NCI-H187 treated with DMSO at 0.1 percent for 48 hours (cell line): ENCODE measurements around the gene NEK4.
"Not testable (repeated sequence)": the region's sequence is repeated elsewhere in the genome, so short reads cannot be mapped to it uniquely, and the experiment has no call there.

Source experiments
- DNase-seq: peaks from one replicate; lab custom pipeline; 2025; lab: John Stamatoyannopoulos, UW

NEK4 gene

GRCh38 chr3:52777959-52778805 lies 7.4 kb upstream of the NEK4 start:
- DNase-seq = no peak

- DNase-seq = no peak
These were observed 6.6 kb upstream of the NEK4 start, which contains the start of gene ITIH1 for GRCh38 chr3:52777127-52777958. TSS of gene ITIH1 (plus strand) at chr3:52777599. CDS start at chr3:52777616, 17 bp downstream.

GRCh38 chr3:52776486-52776885 lies 5.7 kb upstream of the NEK4 start:
- not testable (repeated sequence) for DNase-seq

- no peak for DNase-seq
These were observed 5.1 kb upstream of the NEK4 start for GRCh38 chr3:52775877-52776276.

GRCh38 chr3:52774901-52775864 lies 4.4 kb upstream of the NEK4 start:
- no peak for DNase-seq

GRCh38 chr3:52774066-52774713 lies 3.5 kb upstream of the NEK4 start:
- DNase-seq = no peak

- DNase-seq = no peak
These were observed 2.8 kb upstream of the NEK4 start for GRCh38 chr3:52773361-52774065.

- no peak for DNase-seq
These were observed 962 bp upstream of the NEK4 start for GRCh38 chr3:52771702-52772101.

GRCh38 chr3:52771334-52771681 lies 568 bp upstream of the NEK4 start:
- DNase-seq = no peak

- no peak for DNase-seq
These were observed 819 bp downstream of the NEK4 start for GRCh38 chr3:52769786-52770455.

- no peak for DNase-seq
These were observed 7.3 kb downstream of the NEK4 start for GRCh38 chr3:52763466-52763865.

GRCh38 chr3:52756141-52756540 lies 14.6 kb downstream of the NEK4 start:
- no peak for DNase-seq

GRCh38 chr3:52754373-52754772 lies 16.4 kb downstream of the NEK4 start:
- no peak for DNase-seq

- DNase-seq = no peak
These were observed 18.6 kb downstream of the NEK4 start for GRCh38 chr3:52752045-52752660.

- no peak for DNase-seq
These were observed 27.0 kb downstream of the NEK4 start for GRCh38 chr3:52743721-52744120.

GRCh38 chr3:52743152-52743551 lies 27.6 kb downstream of the NEK4 start:
- DNase-seq = no peak

GRCh38 chr3:52742418-52743041 lies 28.2 kb downstream of the NEK4 start:
- DNase-seq = no peak

GRCh38 chr3:52739730-52740129 lies 31.0 kb downstream of the NEK4 start:
- DNase-seq = no peak

GRCh38 chr3:52733256-52733891 lies 37.4 kb downstream of the NEK4 start:
- DNase-seq = no peak
